Measurements from ENCODE around the gene PGA4.

Gene PGA4

GRCh38 chr11:61181489-61181888, 40.7 kb upstream of the PGA4 start:
- ATAC-seq (ENCODE audit: insufficient read depth, low read depth) (no peak), DNase-seq (no peak)
- no peak overlapping the region for H2AFZ ChIP-seq (ENCODE audit: low read depth, low read length)
- no peaks in the 10 kb centered on the region for H3K27me3 ChIP-seq (ENCODE audit: insufficient read depth, low read length, poor library complexity)
- H3K79me2 ChIP-seq (ENCODE audit: insufficient read depth, low read length), result no peaks in the 10 kb centered on the region
- H3K4me3 ChIP-seq (ENCODE audit: low read depth in 1 of 2, low read length in 2 of 2), result no peak overlapping the region
- H3K4me1 ChIP-seq (ENCODE audit: insufficient read depth, low read length), result no peaks in the 10 kb centered on the region
- no peak overlapping the region for H3K4me2 ChIP-seq (ENCODE audit: insufficient read depth, low read length)
- H3K9ac ChIP-seq (ENCODE audit: low read depth, low read length), result no peak overlapping the region
- H3K27ac ChIP-seq (ENCODE audit: low read length), result no peak overlapping the region
- TF ChIP-seq CTCF (IDR thresholded peaks at IDR 0.05; ENCODE audit: borderline replicate concordance, extremely low read depth, low read length, poor library complexity, severe bottlenecking) (no peak), EZH2 (IDR thresholded peaks at IDR 0.05; ENCODE audit: borderline replicate concordance, low read depth, low read length, severe bottlenecking) (no peak)
- H4K20me1 ChIP-seq (ENCODE audit: insufficient read depth, low read length), result no peaks in the 10 kb centered on the region
- H3K36me3 ChIP-seq (ENCODE audit: insufficient read depth, low read length), result no peaks in the 10 kb centered on the region
- H3K9me3 ChIP-seq (ENCODE audit: insufficient read depth, low read length, severe bottlenecking), result no peaks in the 10 kb centered on the region

GRCh38 chr11:61183645-61184044, 38.5 kb upstream of the PGA4 start:
- H3K4me3 ChIP-seq (ENCODE audit: low read depth in 1 of 2, low read length in 2 of 2), result no peak overlapping the region
- H3K4me2 ChIP-seq (ENCODE audit: insufficient read depth, low read length), result no peak overlapping the region
- H3K4me1 ChIP-seq (ENCODE audit: insufficient read depth, low read length), result no peaks in the 10 kb centered on the region
- H3K9ac ChIP-seq (ENCODE audit: low read depth, low read length), result no peak overlapping the region
- ATAC-seq (ENCODE audit: insufficient read depth, low read depth), result no peak
- H2AFZ ChIP-seq (ENCODE audit: low read depth, low read length), result no peak overlapping the region
- TF ChIP-seq CTCF (IDR thresholded peaks at IDR 0.05; ENCODE audit: borderline replicate concordance, extremely low read depth, low read length, poor library complexity, severe bottlenecking) (no peak), EZH2 (IDR thresholded peaks at IDR 0.05; ENCODE audit: borderline replicate concordance, low read depth, low read length, severe bottlenecking) (no peak)
- H3K27me3 ChIP-seq (ENCODE audit: insufficient read depth, low read length, poor library complexity), result no peaks in the 10 kb centered on the region
- H3K27ac ChIP-seq (ENCODE audit: low read length), result no peak overlapping the region
- H3K9me3 ChIP-seq (ENCODE audit: insufficient read depth, low read length, severe bottlenecking), result no peaks in the 10 kb centered on the region
- no peak for DNase-seq
- no peaks in the 10 kb centered on the region for H4K20me1 ChIP-seq (ENCODE audit: insufficient read depth, low read length)
- no peaks in the 10 kb centered on the region for H3K79me2 ChIP-seq (ENCODE audit: insufficient read depth, low read length)
- H3K36me3 ChIP-seq (ENCODE audit: insufficient read depth, low read length), result no peaks in the 10 kb centered on the region

GRCh38 chr11:61186504-61186903, 35.6 kb upstream of the PGA4 start:
- no peaks in the 10 kb centered on the region for H3K4me1 ChIP-seq (ENCODE audit: insufficient read depth, low read length)
- ATAC-seq (ENCODE audit: insufficient read depth, low read depth) (no peak), DNase-seq (no peak)
- no peak overlapping the region for H3K4me3 ChIP-seq (ENCODE audit: low read depth in 1 of 2, low read length in 2 of 2)
- no peaks in the 10 kb centered on the region for H3K9me3 ChIP-seq (ENCODE audit: insufficient read depth, low read length, severe bottlenecking)
- no peaks in the 10 kb centered on the region for H3K27me3 ChIP-seq (ENCODE audit: insufficient read depth, low read length, poor library complexity)
- H3K4me2 ChIP-seq (ENCODE audit: insufficient read depth, low read length), result no peak overlapping the region
- no peak for TF ChIP-seq CTCF (IDR thresholded peaks at IDR 0.05; ENCODE audit: borderline replicate concordance, extremely low read depth, low read length, poor library complexity, severe bottlenecking)
- no peak for TF ChIP-seq EZH2 (IDR thresholded peaks at IDR 0.05; ENCODE audit: borderline replicate concordance, low read depth, low read length, severe bottlenecking)
- no peaks in the 10 kb centered on the region for H3K79me2 ChIP-seq (ENCODE audit: insufficient read depth, low read length)
- H4K20me1 ChIP-seq (ENCODE audit: insufficient read depth, low read length), result no peaks in the 10 kb centered on the region
- no peak overlapping the region for H2AFZ ChIP-seq (ENCODE audit: low read depth, low read length)
- no peak overlapping the region for H3K9ac ChIP-seq (ENCODE audit: low read depth, low read length)
- no peaks in the 10 kb centered on the region for H3K36me3 ChIP-seq (ENCODE audit: insufficient read depth, low read length)
- no peak overlapping the region for H3K27ac ChIP-seq (ENCODE audit: low read length)
